DLD1 (cell line): ENCODE data around the gene SLC5A2.
"Not testable (repeated sequence)": the region's sequence is repeated elsewhere in the genome, so short reads cannot be mapped to it uniquely, and the experiment has no call there.

Experiments
- in situ Hi-C: cut with HindIII; loops from 2 replicates; pipeline ENCODE4 v1.10.0; 2017; ENCODE audit warnings: low sequenced_read_pairs

SLC5A2 gene

DNA sequence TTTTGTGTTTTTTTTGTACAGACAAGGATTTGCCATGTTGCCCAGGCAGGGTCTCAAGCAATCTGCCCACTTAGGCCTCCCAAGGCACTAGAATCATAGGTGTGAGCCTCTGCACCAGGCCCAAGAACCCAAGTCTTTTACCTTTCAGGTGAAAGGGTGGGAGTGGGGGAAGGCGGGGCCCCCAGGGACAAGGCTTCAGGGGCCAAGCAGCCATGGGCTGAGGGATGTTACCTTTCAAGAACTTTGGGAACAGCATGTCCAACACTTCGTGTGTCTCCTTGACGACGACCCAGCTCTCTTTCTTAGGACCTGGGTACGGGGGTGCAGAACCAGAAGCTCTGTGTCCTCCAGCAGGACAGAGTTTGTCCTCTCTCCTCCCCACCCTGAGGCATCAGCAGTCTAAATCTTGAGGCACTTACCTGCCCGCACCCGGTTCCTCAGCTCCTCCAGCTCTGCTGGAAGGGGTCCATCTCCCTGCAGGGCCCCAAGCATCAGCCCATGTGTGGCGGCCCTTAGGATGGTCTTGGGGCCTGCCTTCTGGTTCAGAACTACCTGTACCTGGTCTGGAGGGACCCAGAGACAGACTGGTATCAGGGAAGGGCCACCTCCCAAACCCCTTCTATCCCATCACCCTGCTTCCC is 9.0 kb downstream of the SLC5A2 start:
- in situ Hi-C loops = no loop called here

DNA sequence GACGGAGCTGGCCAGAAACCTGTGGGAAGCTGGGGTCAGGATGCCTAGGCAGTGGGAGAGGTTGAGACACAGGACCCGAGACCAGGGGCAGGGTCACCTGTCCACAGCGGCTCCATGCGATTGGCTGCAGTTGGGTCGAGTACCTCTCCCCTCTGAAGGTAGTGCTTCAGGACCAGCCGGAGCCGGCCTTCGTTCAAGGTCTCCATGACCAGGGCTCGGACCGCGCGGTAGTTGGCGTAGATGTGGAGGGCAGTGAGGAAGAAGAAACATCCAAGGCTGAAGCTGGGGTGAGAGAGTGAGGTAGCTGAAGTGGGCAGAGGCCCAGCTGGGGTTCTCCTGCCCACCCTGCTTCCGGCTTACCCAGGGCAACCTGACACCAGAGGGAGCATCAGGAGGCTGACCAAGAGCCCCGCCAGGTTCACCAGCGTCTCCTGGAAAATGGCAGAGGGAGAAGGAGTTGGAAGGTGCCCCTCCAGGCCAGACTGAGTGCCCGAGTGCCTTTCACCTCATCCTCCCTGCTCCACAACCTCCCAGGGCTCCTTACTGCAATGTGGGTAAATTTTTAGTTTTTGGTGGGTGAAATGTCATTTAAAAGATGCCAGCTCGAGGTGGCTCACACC is 10.7 kb downstream of the SLC5A2 start:
- in situ Hi-C loops = no loop called here

DNA sequence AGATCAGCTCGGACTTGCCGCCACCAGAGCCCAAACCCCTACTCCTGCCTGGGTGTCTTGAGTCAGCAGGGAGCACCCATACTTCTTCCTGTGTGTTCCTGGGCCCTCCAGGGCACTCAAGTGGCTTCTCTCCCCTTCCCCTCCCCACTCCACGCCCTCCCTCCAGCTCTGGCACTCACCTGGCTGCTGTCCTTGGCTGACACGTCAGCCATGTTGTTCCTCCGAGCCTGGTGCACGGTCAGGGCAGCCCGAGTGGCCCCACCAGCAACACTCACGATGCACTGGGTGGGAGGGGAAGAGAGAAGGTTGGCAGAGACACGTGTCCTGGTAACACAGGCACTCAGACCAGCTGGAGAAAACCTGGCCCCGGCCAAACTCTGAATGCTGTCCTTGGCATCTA is 13.7 kb downstream of the SLC5A2 start:
- in situ Hi-C loops = no loop called here

DNA sequence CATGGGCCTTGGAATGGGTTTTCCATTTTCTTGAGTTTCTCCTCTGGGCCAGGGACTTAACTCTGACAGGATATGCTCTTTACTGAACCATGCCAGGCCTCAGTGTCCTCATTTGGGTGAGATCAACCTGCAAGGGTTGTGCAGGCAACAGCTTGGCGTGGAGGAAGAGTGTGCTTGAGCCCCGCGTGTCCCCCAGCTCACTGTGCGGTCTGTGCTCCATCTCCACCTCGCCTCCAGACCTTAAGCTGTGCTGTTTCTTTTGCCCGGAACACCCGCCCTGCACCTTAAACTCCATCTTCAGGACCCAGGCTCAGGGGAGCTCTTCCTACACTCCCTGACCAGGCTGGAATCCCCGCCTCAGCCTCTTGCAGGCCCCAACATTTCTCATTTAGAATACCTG is 15.6 kb downstream of the SLC5A2 start:
- in situ Hi-C loops = no loop called here

DNA sequence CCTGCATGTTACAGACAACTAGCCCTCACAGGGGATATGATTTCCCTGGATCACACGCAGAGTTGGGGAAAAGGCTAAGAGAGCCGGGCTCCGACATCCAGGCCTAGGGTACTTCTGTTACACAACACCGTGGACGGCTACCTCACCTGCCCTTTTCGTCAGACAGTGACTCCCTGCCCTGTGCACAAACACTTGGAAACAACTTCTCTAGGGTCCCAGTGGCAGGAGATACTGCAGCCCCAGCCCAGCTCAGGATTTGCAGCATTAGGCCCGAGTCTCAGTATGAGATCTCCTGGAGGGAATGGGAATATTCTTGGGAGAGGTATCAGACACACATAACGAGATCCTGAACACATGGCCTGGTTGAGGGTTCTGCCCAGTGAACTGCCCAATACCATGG is 17.0 kb downstream of the SLC5A2 start:
- in situ Hi-C loops = no loop called here

DNA sequence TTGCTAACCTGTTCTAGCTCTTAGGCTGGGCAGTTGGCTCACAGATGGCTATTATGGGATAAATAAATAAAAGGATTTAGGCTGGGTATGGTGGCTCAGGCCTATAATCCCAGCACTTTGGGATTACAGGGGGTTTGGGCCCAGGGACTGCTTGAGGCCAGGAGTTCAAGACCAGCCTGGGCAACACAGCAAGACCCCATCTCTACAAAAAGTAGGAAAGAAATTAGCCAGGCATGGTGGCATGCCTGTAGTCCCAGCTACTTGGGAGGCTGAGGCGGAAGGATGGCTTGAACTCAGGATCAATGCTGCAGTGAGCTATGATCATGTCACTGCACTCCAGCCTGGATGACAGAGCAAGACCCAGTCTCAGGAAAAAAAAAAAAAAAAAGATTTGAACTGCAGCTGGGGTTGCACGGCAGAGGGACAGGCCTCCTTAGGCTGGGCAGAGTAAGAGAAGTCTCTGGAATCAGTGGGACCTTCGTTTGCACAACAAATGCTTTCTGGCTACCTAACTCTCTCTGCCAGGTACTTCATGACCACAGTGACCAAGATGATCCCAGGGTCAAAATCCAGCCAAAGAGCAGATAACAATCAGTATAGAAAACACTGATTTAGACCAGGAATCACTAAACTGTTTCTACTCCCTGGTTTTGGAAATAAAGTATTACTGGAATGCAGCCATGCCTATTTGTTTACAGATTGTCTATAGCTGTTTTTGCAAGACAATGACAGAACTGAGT is 18.5 kb downstream of the SLC5A2 start:
- in situ Hi-C loops = no loop called here

DNA sequence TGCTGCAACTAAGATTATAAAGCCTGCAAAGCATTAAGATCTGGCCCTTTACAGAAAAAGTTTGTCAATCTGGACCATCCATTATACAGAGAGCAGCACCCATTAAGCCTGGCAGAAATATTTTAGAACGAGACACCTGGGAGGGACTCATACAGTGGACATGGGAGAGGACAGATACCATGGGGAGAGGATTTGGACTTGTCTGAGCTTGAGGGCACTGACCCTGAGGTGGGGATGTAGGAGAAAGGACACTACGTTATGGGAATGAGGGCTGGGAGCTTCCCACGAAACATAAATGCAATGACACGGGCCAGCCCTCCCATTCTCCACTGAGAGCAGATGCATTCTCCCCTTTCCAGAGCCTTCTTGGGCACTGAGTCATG is 19.0 kb downstream of the SLC5A2 start:
- in situ Hi-C loops = no loop called here

DNA sequence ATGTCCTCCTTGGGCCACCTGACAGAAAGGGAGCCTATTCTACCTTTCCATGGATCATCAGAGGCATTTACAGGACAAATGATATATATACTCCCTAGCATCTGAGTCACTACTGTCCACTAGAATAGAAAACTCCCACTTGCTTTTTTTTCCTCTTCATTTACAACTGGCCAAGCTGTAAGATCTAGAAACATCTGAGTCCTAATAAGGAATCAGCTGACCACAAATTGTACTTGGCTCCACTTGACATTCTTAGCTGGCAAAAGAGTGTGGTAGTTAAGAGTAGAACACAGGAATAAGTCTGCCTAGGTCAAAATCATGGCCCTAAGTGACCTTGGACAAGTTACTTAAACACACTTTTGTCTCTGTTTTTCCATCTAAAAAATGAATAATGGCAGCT is 20.1 kb downstream of the SLC5A2 start:
- in situ Hi-C loops = no loop called here

DNA sequence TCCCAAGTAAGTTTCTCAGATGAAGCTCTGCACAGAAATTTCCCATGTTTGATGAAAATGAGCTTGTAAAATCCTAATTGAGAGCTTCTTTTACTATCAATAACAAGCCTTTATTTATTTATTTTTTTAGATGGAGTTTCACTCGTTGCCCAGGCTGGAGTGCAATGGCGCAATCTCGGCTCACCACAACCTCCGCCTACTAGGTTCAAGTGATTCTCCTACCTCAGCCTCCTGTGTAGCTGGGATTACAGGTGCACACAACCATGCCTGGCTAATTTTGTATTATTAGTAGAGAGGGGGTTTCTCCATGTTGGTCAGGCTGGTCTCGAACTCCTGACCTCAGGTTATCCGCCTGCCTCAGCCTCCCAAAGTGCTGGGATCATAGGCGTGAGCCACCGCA is 20.6 kb downstream of the SLC5A2 start:
- in situ Hi-C loops = not testable (repeated sequence)

DNA sequence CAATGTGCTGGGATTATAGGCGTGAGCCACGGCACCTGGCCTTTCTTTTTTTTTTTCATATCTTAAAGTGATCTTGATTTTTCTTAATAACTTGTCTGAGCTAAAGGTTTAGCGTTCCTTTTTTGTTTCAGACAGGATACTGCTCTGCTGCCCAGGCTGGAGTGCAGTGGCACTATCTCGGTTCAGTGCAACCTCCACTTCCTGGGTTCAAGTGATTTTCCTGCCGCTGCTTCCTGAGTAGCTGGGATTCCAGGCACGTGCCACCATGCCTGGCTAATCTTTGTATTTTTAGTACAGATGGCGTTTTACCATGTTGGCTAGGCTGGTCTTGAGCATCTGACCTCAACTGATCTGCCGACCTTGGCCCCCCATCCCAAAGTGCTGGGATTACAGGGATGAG is 21.2 kb downstream of the SLC5A2 start:
- in situ Hi-C loops = no loop called here

DNA sequence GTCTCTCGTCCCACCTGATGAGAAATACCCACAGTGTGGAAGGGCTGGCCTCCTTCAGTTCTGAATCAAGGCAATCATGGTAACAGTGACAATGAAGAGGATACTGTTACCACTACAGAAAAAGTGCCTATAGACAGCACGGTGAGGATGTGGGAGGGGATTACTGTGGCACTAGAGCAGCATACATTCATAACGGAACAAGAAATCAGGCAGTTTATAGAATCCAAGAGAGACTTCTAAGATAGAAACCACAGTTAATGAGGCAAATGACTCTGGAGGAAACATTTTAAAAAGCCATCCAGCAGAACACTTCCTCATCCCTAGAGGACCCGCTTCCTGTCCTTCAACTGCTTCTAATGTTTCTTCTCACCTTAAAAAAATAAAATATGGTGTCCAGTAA is 22.6 kb downstream of the SLC5A2 start:
- in situ Hi-C loops = no loop called here

DNA sequence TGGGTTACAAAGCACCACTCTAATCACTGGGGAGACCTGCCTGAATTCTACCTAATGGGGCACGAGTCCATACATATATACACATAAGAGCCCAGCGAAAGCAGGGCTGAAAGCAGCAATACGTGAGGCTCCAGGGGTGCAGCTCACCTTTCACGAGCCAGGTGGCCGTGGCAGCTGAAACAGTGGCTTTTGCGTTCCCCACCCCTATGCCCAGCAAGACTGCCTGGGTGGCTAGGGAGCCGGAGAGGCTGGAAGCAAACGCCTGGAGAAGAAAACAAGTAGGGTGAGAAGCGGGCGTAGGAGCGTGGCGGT is 24.6 kb downstream of the SLC5A2 start:
- in situ Hi-C loops = no loop called here

DNA sequence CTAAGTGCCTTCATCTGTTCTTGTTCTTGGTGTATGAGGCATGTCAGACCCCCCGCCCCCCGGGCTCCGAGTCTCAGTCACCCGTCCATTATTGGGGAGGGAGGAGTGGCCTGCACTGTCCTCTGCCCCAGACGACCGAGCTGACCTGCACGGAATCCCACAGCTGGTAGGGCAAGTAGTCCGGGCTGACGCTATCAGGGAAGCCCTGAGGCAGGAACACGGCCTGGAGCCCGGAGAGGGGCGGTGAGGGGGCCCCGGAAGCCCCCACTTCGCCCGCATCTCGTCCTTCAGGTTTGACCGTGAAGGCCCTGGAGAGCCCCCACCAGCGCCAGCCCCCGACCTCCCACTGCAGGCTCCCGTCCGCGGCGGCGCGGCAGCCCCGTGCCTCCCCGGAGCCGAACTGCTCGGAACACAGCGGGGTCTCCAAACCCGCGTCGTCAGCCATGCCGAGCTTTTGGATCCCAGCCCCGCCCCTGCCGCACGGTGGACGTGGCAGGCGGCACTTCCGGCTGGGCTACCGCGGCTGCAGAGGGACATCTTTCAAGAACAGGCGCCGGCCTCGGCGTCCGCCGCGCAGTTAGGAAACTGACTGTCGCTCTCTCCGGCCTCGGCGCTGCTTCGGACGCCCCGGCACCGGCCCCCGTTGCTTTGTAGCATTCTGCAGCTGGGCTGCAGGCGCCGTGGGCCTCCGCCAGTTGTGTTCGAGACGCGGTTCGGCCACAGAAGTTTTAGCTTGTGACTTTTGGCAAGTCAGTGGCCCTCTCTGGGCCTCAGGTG is 25.2 kb downstream of the SLC5A2 start, which contains the start of gene RUSF1:
Gene RUSF1 (minus strand): TSS at position 463 of the 777 bp plus-strand sequence. CDS start 18 bp downstream, at position 445.
- in situ Hi-C loops = no loop called here

DNA sequence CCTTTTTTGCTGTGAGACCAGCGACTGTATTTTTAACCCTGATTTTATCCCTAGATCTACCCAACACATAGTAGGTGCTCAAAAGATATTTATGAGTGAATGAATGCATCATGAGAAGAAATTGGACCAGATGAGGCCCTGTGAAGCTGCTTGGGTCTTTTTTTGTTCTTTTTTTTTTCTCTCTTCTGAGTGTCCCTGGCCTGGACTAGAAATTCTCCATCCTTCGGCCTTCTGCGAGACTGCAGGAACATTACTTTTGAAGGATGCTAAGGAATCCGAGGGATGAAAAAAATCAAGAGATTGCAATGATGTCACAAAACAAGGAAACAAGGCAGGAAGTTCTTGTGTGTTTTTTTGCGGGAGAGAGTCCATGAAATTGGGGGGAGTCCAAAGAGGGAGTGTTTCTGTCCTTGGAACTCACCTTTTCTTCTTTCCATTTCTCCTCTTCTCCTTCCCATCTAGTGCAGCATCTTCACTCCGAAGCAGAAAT is 25.8 kb downstream of the SLC5A2 start:
- in situ Hi-C loops = no loop called here

DNA sequence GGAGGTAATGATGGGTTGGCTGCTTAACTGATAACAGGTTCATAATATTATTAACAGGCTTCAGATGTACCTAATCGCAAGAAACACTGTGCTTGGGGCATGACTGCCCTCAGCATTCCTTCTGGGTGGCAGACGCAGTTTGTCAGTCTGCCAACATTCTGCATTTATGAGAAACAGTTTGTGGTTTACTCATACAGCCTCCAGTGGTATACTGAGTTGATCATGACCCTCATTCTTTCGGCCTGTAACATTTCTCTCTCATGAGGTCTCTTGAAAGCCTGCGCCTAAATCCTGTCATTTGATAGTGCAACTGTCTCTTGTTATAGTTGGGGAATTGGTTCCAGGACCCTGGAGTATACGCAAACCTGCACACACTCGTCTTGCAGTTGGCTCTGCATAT is 30.2 kb downstream of the SLC5A2 start:
- in situ Hi-C loops = no loop called here

DNA sequence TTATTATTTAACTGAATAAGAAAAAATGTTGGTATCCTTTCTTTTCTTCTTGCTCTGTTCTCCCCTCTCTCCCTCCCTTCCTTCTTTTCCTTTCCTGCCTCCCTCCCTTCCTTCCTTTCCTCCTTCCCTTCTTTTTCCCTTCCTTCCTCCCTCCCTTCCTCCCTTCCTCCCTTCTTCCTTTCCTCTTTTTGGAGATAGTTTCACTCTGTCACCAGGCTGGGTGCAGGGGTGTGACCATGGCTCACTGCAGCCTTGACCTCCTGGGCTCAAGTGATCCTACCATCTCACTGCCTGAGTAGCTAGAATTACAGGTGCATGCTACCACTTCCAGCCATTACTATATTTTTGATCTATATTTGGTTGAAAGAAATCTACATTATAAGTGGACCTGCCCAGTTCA is 31.0 kb downstream of the SLC5A2 start:
- in situ Hi-C loops = no loop called here

DNA sequence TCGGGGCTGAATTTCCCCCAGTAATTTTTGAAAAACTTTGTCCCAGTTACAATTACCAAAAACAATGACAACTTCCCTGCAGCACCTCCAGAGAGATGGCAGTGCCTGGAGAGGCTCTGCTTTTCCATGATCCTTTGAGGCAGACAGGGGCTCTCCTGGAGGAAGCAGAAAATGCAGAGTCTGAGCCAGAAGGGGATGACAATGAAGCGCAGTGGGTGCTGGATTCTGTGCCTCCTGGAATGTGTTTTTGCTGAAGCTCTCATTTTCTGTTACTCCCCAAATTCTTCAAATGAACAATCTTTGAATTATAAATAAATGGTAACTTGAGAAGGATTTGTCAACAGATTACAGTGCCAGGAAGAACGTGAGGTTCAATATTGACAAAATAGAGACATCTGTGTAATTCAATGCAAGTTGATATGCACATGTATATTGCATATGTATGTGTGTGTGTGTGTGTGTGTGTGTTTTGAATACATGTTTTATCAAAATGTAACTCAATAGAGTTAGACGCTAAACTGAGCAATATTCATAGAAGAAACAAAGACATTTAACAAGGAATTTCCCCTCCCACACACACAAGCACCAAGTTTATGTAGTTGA is 35.0 kb downstream of the SLC5A2 start:
- in situ Hi-C loops = no loop called here

DNA sequence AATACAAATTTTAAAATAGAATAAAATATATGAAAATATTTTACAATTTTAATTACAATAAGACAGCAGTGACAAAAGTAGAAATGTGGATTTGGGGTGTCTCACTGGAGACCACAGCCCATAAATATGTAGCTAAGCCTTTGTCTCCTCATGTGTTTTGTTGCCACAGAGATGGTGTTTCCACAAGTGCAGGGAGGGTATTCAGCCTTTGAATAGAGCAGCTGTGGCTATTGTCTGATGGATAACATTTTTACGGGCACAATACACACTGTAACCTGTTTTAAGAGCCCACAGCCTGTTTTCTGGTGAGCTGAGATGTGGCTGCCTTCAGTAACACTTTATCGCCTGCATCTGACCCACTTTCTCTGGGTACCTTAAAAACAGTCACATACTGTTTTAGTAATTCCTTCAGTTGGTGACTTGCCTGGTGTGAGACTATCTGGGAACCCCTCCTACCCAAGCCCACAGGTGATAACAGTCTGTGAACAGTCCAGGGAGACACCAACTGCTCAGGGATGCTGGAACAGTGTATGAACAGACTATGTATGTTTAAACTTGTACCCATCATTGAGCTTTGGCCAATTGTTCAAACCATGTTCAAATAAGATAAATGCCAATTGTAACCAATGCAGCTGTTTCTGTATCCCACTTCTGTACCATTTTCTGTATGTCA is 37.0 kb downstream of the SLC5A2 start:
- in situ Hi-C loops = no loop called here

DNA sequence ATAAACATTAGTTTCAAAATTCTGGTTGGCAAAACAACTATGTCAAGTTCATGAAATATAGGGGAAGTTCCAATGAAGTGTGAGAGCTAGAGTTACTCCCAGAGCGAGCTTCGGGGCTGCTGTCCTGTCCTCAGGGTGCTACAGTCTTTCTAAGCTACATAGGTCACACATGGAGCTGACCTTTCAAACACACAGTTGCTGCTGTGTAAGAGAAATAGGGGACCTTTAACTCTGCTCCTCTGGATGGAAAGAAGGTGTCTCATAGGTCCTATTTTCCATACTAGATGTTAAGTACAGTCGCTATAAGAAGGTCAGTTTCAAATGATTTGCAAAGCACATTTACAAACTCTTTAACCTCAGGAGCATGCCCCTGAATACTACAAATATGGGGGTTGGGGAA is 38.4 kb downstream of the SLC5A2 start:
- in situ Hi-C loops = no loop called here

DNA sequence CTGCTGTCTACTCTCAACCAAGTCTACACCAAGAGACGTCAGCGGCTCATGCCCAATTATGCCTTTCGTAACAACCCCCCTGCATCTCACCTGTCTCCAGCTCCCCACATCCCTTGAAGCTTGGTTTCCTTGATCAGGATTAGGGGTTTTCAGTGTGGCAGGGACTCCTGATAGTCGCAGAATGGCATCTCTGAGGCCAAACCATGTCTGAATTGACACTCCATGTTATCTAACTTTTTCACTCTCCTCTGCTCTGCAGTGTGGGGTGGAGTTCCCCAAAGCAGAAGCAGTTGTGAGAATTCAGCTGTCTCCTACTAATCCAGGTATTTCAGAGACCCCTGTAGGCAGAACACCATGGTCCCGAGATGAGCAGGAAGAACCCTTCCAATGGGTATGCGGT is 39.1 kb downstream of the SLC5A2 start:
- in situ Hi-C loops = no loop called here

DNA sequence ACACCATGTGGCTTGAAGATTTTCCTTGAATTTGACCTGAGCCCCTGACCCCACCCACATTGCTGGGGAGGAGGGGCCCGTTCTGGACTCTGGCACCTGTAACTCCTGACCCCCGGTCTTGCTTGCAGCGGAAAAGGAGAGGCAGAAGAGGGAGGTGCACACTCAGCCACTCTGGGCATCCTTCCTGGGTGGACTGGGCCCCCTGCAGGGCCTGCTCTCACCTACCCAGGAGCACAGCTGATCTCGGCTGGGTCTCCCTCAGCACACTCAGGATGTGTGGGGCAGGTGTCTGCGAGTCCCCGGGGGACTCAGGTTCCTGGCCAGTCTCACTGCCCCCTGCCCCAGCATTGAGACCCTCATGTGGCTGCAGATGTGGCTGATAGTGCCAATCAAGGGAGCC is 40.8 kb downstream of the SLC5A2 start:
- in situ Hi-C loops = not testable (repeated sequence)
